ENCODE results near the gene ISCA1.
A peak's percentile ranks its signal among the peaks of the same experiment; 100 is the strongest.

ISCA1 gene

DNA sequence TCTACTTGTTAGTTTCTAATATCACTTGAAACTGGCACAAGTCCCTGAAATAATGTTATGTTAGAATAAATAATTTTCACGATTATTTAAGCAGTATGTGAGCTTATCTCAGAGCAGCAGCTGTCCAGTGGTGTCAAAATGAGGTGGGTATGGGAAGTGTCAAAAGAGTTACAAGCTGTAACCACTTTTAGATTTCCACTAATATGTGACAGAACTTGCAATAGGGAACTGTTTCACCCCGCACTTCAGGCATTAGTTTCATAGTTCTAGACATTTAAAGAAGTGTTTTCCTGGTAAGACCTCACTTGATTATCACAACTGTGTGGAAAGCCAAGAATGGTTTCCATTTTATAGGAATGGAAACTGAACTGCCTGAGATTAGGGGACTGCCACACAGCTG is 2.9 kb upstream of the ISCA1 start:
- no peaks in the 10 kb centered on the region for H3K9me3 ChIP-seq (ENCODE audit: control insufficient read depth, insufficient read depth, low read depth, low read length)
- no peak overlapping the region for H3K4me3 ChIP-seq (ENCODE audit: low read depth, low read length)
- H3K27me3 ChIP-seq (ENCODE audit: control insufficient read depth, insufficient read depth, low read length), result peaks cover 4% of the 10 kb centered on the region; the same call in 1 of the 2 replicates
- peaks cover 36% of the 10 kb centered on the region for H3K4me1 ChIP-seq (ENCODE audit: control insufficient read depth, insufficient read depth, low read length)
- no peak overlapping the region for H3K9ac ChIP-seq (ENCODE audit: low read length)
- H3K27ac ChIP-seq (ENCODE audit: low read depth, low read length), result no peak overlapping the region
- H3K36me3 ChIP-seq (ENCODE audit: control insufficient read depth, insufficient read depth, low read length), result no peaks in the 10 kb centered on the region

DNA sequence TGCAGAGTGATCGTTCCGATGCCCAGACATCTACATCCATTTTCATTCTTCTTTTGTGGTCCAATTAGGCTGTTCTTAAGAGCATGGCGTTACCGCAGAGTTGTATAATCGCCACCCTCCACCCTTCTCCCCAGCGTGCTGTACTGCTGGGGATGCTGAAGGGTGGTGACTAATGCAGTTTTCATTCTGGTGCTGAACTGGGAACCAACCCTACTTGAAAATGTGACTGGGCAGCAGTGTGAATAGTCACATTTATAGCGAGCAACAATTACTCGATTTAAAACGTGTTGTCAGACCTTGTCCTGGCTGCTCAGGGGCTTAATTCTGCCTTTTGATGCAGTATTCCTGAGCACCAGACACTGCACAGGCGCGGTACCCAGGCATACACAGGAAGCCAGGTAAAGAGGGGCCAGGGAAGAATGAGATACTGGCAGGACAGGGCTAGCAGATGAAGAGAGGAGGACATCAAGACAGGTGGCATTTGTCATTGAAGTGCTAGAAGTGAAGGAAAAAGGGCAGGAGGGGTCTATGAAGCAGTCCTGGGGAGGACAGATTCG is 719 bp upstream of the ISCA1 start:
- H3K4me3 ChIP-seq (ENCODE audit: low read depth, low read length), result peak overlapping the region; percentile 76
- peak overlapping the region; percentile 59 for H3K9ac ChIP-seq (ENCODE audit: low read length)
- H3K27ac ChIP-seq (ENCODE audit: low read depth, low read length), result no peak overlapping the region
- peaks cover 32% of the 10 kb centered on the region for H3K4me1 ChIP-seq (ENCODE audit: control insufficient read depth, insufficient read depth, low read length)
- no peaks in the 10 kb centered on the region for H3K9me3 ChIP-seq (ENCODE audit: control insufficient read depth, insufficient read depth, low read depth, low read length)
- peaks cover 16% of the 10 kb centered on the region for H3K36me3 ChIP-seq (ENCODE audit: control insufficient read depth, insufficient read depth, low read length)
- H3K27me3 ChIP-seq (ENCODE audit: control insufficient read depth, insufficient read depth, low read length), result peaks cover 4% of the 10 kb centered on the region; the same call in 1 of the 2 replicates

DNA sequence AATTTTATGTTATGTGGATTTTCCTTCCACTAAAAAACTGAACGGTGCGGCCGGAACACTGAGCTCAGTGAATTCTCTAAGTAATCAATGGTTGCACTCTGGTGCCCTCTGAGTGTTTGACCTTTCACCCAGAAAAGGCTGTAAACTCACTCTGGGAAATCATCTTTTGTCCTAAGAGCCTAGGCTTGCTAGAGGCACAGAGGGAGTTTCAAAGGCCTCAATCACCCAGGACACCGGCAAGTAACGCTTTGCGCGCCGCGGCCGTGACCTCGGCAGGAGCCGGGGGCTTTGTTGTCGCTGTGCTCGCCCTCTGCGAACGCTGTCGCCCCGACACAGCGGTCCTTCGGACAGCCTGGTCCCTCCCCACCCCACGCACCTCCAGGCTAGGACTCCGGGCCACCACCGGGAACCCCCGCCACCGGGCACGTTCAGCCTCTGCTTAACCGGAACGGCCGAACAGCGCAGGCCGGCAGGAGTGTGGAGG is 703 bp downstream of the ISCA1 start:
- Histone ChIP-seq H3K4me3 (ENCODE audit: low read depth, low read length) (peak overlapping the region; percentile 76), H3K9me3 (ENCODE audit: control insufficient read depth, insufficient read depth, low read depth, low read length) (no peaks in the 10 kb centered on the region), H3K27ac (ENCODE audit: low read depth, low read length) (peak overlapping the region; percentile 92), H3K4me1 (ENCODE audit: control insufficient read depth, insufficient read depth, low read length) (peaks cover 21% of the 10 kb centered on the region), H3K36me3 (ENCODE audit: control insufficient read depth, insufficient read depth, low read length) (peaks cover 16% of the 10 kb centered on the region), H3K9ac (ENCODE audit: low read length) (peak overlapping the region; percentile 83), H3K27me3 (ENCODE audit: control insufficient read depth, insufficient read depth, low read length) (peaks cover 4% of the 10 kb centered on the region; the same call in 1 of the 2 replicates)

DNA sequence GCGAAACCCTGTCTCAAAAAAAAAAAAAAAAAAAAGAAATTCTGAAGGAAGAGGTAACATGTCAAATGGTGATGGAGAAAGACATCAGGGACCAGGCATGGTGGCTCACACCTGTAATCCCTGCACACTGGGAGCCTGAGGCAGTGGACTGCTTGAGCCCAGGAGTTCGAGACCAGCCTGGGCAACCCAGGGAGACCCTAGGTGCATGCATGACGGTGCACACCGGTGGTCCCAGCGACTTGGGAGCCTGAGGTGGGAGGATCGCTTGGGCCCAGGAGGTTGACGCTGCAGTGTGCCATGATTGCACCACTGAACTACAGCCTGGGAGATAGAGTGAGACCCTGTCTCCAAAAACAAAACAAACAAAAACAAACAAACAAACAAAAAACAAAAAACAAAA is 1.8 kb downstream of the ISCA1 start:
- peaks cover 16% of the 10 kb centered on the region for H3K36me3 ChIP-seq (ENCODE audit: control insufficient read depth, insufficient read depth, low read length)
- H3K4me1 ChIP-seq (ENCODE audit: control insufficient read depth, insufficient read depth, low read length), result peaks cover 19% of the 10 kb centered on the region
- H3K9me3 ChIP-seq (ENCODE audit: control insufficient read depth, insufficient read depth, low read depth, low read length), result no peaks in the 10 kb centered on the region
- H3K9ac ChIP-seq (ENCODE audit: low read length), result no peak overlapping the region
- H3K27me3 ChIP-seq (ENCODE audit: control insufficient read depth, insufficient read depth, low read length), result peaks cover 4% of the 10 kb centered on the region; the same call in 1 of the 2 replicates
- H3K4me3 ChIP-seq (ENCODE audit: low read depth, low read length), result peak overlapping the region; percentile 76
- no peak overlapping the region for H3K27ac ChIP-seq (ENCODE audit: low read depth, low read length)

DNA sequence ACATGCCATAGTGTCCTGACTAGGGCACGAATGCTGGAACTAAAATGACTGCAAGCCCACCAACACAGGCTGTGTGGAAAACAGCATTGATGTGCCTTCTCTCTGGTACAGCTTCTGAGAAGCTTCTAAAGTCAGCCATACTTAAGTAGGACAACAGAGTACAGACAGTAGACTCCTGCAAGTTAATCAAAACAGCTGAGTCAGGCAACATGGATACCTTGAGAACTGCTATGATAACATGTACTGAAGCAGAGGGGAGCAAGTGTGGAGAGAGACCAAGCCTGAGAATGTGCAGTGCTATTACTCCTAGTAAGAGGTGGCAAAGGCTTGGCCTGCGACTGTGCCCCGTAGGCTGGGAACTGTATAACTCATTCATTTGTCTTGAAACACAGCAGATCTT is 2.5 kb downstream of the ISCA1 start:
- Histone ChIP-seq H3K9ac (ENCODE audit: low read length) (no peak overlapping the region), H3K36me3 (ENCODE audit: control insufficient read depth, insufficient read depth, low read length) (peaks cover 16% of the 10 kb centered on the region), H3K4me3 (ENCODE audit: low read depth, low read length) (no peak overlapping the region), H3K9me3 (ENCODE audit: control insufficient read depth, insufficient read depth, low read depth, low read length) (no peaks in the 10 kb centered on the region), H3K27me3 (ENCODE audit: control insufficient read depth, insufficient read depth, low read length) (peaks cover 4% of the 10 kb centered on the region; the same call in 1 of the 2 replicates), H3K4me1 (ENCODE audit: control insufficient read depth, insufficient read depth, low read length) (peaks cover 19% of the 10 kb centered on the region), H3K27ac (ENCODE audit: low read depth, low read length) (no peak overlapping the region)

DNA sequence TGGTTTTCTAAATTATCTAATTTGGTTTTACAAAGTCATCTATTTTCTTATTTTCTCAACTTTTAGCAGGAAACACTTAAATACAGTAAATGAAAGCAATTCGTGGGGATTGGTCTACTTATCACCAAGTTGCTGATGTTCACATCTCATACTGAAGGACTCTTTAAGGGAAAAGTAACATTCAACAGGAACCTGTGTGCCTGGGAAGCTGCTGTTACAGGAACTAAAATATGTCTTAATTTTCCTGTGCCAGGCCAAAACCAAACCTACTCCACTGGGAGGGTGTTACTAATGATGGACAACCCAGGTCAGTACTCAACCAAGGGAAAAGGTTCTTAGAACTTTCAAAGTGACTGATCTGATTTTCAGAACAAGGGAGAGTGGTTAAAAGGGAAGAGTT is 5.3 kb downstream of the ISCA1 start:
- Histone ChIP-seq H3K4me3 (ENCODE audit: low read depth, low read length) (no peak overlapping the region), H3K4me1 (ENCODE audit: control insufficient read depth, insufficient read depth, low read length) (peaks cover 13% of the 10 kb centered on the region; the same call in 1 of the 2 replicates), H3K27me3 (ENCODE audit: control insufficient read depth, insufficient read depth, low read length) (no peaks in the 10 kb centered on the region), H3K9me3 (ENCODE audit: control insufficient read depth, insufficient read depth, low read depth, low read length) (no peaks in the 10 kb centered on the region), H3K27ac (ENCODE audit: low read depth, low read length) (no peak overlapping the region), H3K36me3 (ENCODE audit: control insufficient read depth, insufficient read depth, low read length) (peaks cover 34% of the 10 kb centered on the region), H3K9ac (ENCODE audit: low read length) (no peak overlapping the region)

DNA sequence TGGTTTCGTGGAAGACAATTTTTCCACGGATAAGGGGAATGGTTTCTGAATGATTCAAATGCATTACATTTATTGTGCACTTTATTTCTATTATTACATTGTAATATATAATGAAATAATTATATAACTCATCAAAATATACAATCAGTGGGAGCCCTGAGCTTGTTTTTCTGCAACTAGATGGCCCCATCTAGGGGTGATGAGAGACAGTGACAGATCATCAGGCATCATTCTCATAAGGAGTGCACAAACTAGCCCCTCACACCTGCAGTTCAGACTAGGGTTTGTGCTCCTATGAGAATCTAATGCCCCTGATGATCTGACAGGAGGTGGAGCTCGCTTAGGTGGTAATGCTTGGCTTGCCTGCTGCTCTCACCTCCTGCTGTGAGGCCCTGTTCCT is 6.4 kb downstream of the ISCA1 start:
- peaks cover 46% of the 10 kb centered on the region for H3K36me3 ChIP-seq (ENCODE audit: control insufficient read depth, insufficient read depth, low read length)
- no peaks in the 10 kb centered on the region for H3K27me3 ChIP-seq (ENCODE audit: control insufficient read depth, insufficient read depth, low read length)
- H3K27ac ChIP-seq (ENCODE audit: low read depth, low read length), result no peak overlapping the region
- H3K4me1 ChIP-seq (ENCODE audit: control insufficient read depth, insufficient read depth, low read length), result peaks cover 10% of the 10 kb centered on the region; the same call in 1 of the 2 replicates
- H3K9ac ChIP-seq (ENCODE audit: low read length), result no peak overlapping the region
- no peak overlapping the region for H3K4me3 ChIP-seq (ENCODE audit: low read depth, low read length)
- H3K9me3 ChIP-seq (ENCODE audit: control insufficient read depth, insufficient read depth, low read depth, low read length), result no peaks in the 10 kb centered on the region

DNA sequence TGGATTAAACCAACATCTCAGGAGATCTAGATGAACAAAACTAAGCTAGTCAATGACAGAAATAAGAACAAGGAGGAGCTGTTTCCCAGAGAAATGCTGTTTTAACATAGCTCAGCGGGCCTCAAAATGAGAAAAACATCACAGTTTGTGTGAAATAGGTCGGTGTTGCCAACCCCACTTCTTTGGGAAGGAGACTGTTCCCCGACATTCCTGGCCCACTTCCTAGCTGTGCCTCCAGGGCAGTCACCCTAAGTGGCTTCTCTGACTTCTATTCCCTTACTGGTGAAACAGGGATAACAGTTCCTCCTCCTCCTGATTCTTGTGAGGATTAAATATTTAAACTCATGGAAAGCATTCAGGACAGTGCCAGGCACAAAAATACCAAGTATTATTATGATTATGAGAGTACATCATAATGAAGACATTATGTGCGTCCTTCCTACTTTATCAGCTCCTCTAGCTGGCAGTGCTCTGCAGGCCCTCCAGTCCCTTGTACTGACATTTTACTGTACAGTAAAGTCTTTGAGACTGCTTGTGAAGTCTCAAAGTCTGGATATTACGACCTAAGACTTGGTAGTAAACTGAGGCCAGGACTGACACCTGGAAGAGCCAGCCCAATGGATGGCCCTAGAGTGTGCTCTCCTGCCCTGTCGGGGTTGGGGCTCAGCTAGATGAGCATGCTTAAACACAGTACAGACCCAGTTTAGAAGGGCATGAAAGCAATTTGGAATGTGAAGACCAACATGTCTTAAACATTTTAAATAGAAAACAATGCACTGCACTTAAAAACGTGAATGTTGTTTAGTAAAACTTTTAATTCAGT is 7.3 kb downstream of the ISCA1 start:
- peaks cover 45% of the 10 kb centered on the region for H3K36me3 ChIP-seq (ENCODE audit: control insufficient read depth, insufficient read depth, low read length)
- peaks cover 5% of the 10 kb centered on the region; the same call in 1 of the 2 replicates for H3K4me1 ChIP-seq (ENCODE audit: control insufficient read depth, insufficient read depth, low read length)
- no peaks in the 10 kb centered on the region for H3K27me3 ChIP-seq (ENCODE audit: control insufficient read depth, insufficient read depth, low read length)
- H3K27ac ChIP-seq (ENCODE audit: low read depth, low read length), result no peak overlapping the region
- H3K9ac ChIP-seq (ENCODE audit: low read length), result no peak overlapping the region
- no peaks in the 10 kb centered on the region for H3K9me3 ChIP-seq (ENCODE audit: control insufficient read depth, insufficient read depth, low read depth, low read length)
- no peak overlapping the region for H3K4me3 ChIP-seq (ENCODE audit: low read depth, low read length)

DNA sequence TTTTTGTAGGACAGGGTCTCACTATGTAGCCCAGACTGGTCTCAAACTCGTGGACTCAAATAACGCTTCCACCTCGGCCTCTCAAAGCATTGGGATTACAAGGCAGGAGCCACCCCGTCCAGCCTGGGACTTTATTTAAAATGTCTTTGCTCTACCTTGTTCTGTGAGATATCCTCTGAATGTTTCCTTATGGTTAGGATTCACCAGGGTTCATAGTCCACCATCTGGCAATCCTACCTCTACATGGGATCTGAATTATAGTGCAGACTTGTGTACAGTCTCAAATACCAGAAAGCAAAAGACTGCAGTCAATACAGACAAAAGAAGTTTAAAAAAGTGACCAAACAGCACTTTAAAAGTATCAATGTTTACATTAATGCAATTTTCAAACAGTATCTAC is 10.1 kb downstream of the ISCA1 start:
- Histone ChIP-seq H3K27me3 (ENCODE audit: control insufficient read depth, insufficient read depth, low read length) (no peaks in the 10 kb centered on the region), H3K36me3 (ENCODE audit: control insufficient read depth, insufficient read depth, low read length) (peaks cover 30% of the 10 kb centered on the region), H3K9me3 (ENCODE audit: control insufficient read depth, insufficient read depth, low read depth, low read length) (no peaks in the 10 kb centered on the region), H3K4me1 (ENCODE audit: control insufficient read depth, insufficient read depth, low read length) (no peaks in the 10 kb centered on the region), H3K4me3 (ENCODE audit: low read depth, low read length) (no peak overlapping the region), H3K9ac (ENCODE audit: low read length) (no peak overlapping the region), H3K27ac (ENCODE audit: low read depth, low read length) (no peak overlapping the region)

DNA sequence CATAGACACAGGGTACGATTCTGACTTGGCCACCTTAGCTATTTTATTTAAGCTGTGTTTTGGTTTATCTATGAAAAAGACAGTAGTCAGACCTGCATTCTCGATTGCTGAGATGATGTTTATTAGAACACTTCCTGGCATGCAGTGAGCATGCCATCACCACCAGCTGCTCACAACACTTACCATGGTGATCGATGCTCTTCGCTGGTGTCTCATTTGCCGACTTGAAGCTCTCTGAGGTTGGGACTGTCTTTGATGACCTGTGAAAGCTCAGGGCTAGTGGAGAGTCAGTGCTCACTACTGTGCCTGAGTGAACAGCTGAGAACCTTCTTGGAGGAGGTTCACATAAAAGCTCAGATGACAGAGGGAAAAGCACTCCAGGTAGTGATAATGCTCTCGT is 18.5 kb downstream of the ISCA1 start:
- H3K4me3 ChIP-seq (ENCODE audit: low read depth, low read length), result no peak overlapping the region
- peaks cover 17% of the 10 kb centered on the region for H3K36me3 ChIP-seq (ENCODE audit: control insufficient read depth, insufficient read depth, low read length)
- no peaks in the 10 kb centered on the region for H3K27me3 ChIP-seq (ENCODE audit: control insufficient read depth, insufficient read depth, low read length)
- no peak overlapping the region for H3K27ac ChIP-seq (ENCODE audit: low read depth, low read length)
- no peak overlapping the region for H3K9ac ChIP-seq (ENCODE audit: low read length)
- H3K4me1 ChIP-seq (ENCODE audit: control insufficient read depth, insufficient read depth, low read length), result 0 out of 2 replicates have a peak, but pooled peaks cover 2% of the 10 kb centered on the region
- H3K9me3 ChIP-seq (ENCODE audit: control insufficient read depth, insufficient read depth, low read depth, low read length), result no peaks in the 10 kb centered on the region

DNA sequence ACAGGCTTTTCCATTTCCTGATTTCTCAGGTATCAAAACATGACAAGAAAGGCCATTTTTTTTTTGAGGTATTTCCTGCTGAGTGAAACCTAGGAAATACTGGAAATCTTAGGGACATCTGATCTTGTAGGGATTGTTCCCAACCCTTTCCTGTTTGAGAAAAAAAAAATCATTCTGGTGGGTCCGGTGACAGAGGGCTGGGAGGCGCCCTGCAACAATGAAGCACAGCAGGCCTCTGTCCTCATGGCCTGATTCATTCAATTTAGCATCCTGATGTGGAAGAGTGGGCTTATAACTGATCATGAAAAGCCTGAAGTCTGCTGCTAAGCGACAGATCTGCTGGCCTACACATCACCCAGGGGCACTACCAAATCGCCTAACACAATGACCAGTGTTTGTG is 19.8 kb downstream of the ISCA1 start:
- 0 out of 2 replicates have a peak, but pooled peaks cover 2% of the 10 kb centered on the region for H3K4me1 ChIP-seq (ENCODE audit: control insufficient read depth, insufficient read depth, low read length)
- no peak overlapping the region for H3K4me3 ChIP-seq (ENCODE audit: low read depth, low read length)
- H3K36me3 ChIP-seq (ENCODE audit: control insufficient read depth, insufficient read depth, low read length), result peaks cover 17% of the 10 kb centered on the region
- H3K9ac ChIP-seq (ENCODE audit: low read length), result no peak overlapping the region
- no peaks in the 10 kb centered on the region for H3K27me3 ChIP-seq (ENCODE audit: control insufficient read depth, insufficient read depth, low read length)
- no peaks in the 10 kb centered on the region for H3K9me3 ChIP-seq (ENCODE audit: control insufficient read depth, insufficient read depth, low read depth, low read length)
- H3K27ac ChIP-seq (ENCODE audit: low read depth, low read length), result no peak overlapping the region

Data from HUES6 (cell line).